ENCODE measurements around the gene MTFP1.

- TF ChIP-seq POLR2AphosphoS5 (IDR thresholded peaks at IDR 0.05) (no peak), POLR2A (IDR thresholded peaks at IDR 0.05) (no peak), CTCF (IDR thresholded peaks at IDR 0.05) (no peak)
Observed at GRCh38 chr22:30472994-30473720, 47.6 kb downstream of the MTFP1 start.
